Progenitor cell of endocrine pancreas (in vitro differentiated cells): ENCODE results near the gene HERC3. TPM values are rescaled to one million over a fixed set of nuclear protein-coding genes. Genes with fewer than 3 reads are reported as not detected.

Experiments used
- DNase-seq: peaks from one replicate; pipeline ENCODE4 v3.0.0; 2021; ENCODE audit warnings: low spot score; ENCODE audit not compliant: unreplicated experiment
- H3K27ac Mint-ChIP-seq: 2 replicates; pipeline ENCODE4 v1.8.0; 2021; ENCODE audit warnings: mild to moderate bottlenecking, moderate library complexity, mixed read lengths
- H3K27me3 Mint-ChIP-seq: 2 replicates; pipeline ENCODE4 v1.8.0; 2021; ENCODE audit warnings: mixed read lengths
- H3K36me3 Mint-ChIP-seq: 2 replicates; pipeline ENCODE4 v1.8.0; 2022; ENCODE audit warnings: mixed read lengths; ENCODE audit not compliant: insufficient read depth
- H3K4me1 Mint-ChIP-seq: 2 replicates; pipeline ENCODE4 v1.8.0; 2021; ENCODE audit warnings: low read depth, mixed read lengths
- H3K4me3 Mint-ChIP-seq: 2 replicates; pipeline ENCODE4 v1.8.0; 2021; ENCODE audit warnings: low read depth, mild to moderate bottlenecking, moderate library complexity, mixed read lengths
- H3K9me3 Mint-ChIP-seq: 2 replicates; pipeline ENCODE4 v1.8.0; 2021; ENCODE audit warnings: low read depth, mixed read lengths
- total RNA-seq: library from RNA; stranded (reverse); gene quantifications from 2 replicates; pipeline ENCODE4 v1.2.1, GENCODE V29; 2021
- TF ChIP-seq, protein P1 (sequence below): fragments of 200-600 bp; sonication (generic); IDR thresholded peaks from one replicate; pipeline ENCODE4 v1.5.0; 2021; ENCODE audit warnings: antibody characterized with exemption, mild to moderate bottlenecking; ENCODE audit not compliant: unreplicated experiment

Gene HERC3
- total RNA-seq, 1 donor from 2014 or later: 7.1 TPM

- TF ChIP-seq, protein P1, sequence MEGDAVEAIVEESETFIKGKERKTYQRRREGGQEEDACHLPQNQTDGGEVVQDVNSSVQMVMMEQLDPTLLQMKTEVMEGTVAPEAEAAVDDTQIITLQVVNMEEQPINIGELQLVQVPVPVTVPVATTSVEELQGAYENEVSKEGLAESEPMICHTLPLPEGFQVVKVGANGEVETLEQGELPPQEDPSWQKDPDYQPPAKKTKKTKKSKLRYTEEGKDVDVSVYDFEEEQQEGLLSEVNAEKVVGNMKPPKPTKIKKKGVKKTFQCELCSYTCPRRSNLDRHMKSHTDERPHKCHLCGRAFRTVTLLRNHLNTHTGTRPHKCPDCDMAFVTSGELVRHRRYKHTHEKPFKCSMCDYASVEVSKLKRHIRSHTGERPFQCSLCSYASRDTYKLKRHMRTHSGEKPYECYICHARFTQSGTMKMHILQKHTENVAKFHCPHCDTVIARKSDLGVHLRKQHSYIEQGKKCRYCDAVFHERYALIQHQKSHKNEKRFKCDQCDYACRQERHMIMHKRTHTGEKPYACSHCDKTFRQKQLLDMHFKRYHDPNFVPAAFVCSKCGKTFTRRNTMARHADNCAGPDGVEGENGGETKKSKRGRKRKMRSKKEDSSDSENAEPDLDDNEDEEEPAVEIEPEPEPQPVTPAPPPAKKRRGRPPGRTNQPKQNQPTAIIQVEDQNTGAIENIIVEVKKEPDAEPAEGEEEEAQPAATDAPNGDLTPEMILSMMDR: no peak
- Mint-ChIP-seq H3K4me1 (peaks cover 9% of the 10 kb centered on the region), H3K4me3 (no peak overlapping the region), H3K36me3 (no peaks in the 10 kb centered on the region), H3K9me3 (no peaks in the 10 kb centered on the region), H3K27me3 (no peaks in the 10 kb centered on the region), H3K27ac (no peak overlapping the region)
- DNase-seq: no peak
Observed at GRCh38 chr4:88616275-88617150, 24.2 kb downstream of the HERC3 start.

DNA sequence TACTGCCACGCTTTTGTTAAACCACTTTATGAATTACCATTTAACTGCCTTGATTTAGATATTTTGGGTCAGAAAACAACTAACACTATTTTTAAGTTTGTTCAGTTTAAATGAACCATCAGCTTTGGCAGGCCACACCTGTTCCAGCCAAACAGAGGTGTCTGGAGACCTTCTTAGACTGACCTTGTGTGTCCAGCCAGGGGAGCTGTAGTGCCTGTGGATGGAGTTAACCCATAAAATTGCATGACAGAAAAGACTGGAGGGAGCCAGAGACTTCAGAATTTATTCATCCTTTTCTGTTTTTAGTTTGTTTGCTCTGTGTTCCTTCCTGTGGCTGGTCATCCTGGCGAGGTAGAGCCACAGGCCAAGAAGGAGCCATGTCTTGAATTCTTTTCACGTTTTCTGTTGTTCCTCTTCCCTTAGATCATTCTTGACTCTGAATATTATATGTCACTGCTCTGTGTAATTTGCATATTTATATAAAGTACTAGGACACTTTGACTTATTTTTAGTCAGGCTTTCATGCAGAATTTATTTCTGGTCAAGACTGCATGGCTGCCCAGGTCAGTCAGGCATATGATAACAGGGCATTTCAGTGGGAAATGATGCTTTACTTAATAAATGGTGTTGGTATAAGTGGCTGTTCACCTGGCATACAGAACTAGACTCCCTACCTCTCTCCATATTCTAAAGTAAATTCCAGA is 26.7 kb downstream of the HERC3 start:
- Mint-ChIP-seq H3K27ac (peak overlapping the region; percentile 8), H3K36me3 (peaks cover 3% of the 10 kb centered on the region), H3K27me3 (no peaks in the 10 kb centered on the region), H3K4me3 (no peak overlapping the region), H3K4me1 (peaks cover 4% of the 10 kb centered on the region), H3K9me3 (peaks cover 8% of the 10 kb centered on the region)
- no peak for DNase-seq
- TF ChIP-seq, protein P1: no peak

GRCh38 chr4:88619971-88620370 is 27.7 kb downstream of the HERC3 start:
- Mint-ChIP-seq H3K4me3 (no peak overlapping the region), H3K36me3 (peaks cover 4% of the 10 kb centered on the region)
- DNase-seq: no peak

GRCh38 chr4:88621763-88622327 is 29.6 kb downstream of the HERC3 start:
- Mint-ChIP-seq H3K27ac (no peak overlapping the region), H3K4me1 (peaks cover 4% of the 10 kb centered on the region), H3K4me3 (no peak overlapping the region), H3K9me3 (peaks cover 19% of the 10 kb centered on the region), H3K36me3 (peaks cover 4% of the 10 kb centered on the region), H3K27me3 (no peaks in the 10 kb centered on the region)
- TF ChIP-seq, protein P1: no peak
- DNase-seq: no peak

More at GRCh38 chr4:88619971-88620370, 27.7 kb downstream of the HERC3 start:
- peaks cover 4% of the 10 kb centered on the region for H3K4me1 Mint-ChIP-seq
- no peaks in the 10 kb centered on the region for H3K27me3 Mint-ChIP-seq
- peaks cover 18% of the 10 kb centered on the region for H3K9me3 Mint-ChIP-seq
- TF ChIP-seq, protein P1: no peak
- H3K27ac Mint-ChIP-seq: no peak overlapping the region

DNA sequence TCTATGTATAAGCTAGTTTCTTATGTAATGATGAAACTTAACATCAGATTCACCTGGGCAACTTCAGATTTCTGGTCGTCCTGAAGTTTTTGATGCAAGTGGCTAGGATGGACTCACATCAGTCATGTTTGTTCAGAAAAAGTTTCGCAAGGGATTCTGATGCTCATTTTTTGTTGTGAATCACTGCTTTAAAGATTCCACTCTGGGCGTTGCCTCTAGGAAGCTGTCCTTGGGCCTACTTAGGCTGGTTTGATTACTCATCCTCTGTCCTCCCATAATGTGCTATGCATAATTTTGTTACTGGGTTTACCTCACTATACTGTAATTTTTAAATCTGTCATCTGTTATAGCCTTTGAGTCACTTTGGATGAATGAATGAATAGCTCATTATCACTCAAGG is 30.8 kb downstream of the HERC3 start:
- no peak for DNase-seq
- H3K4me1 Mint-ChIP-seq: peaks cover 4% of the 10 kb centered on the region

More for the DNA sequence above, 30.8 kb downstream of the HERC3 start:
- no peak overlapping the region for H3K27ac Mint-ChIP-seq
- no peak overlapping the region for H3K4me3 Mint-ChIP-seq
- H3K9me3 Mint-ChIP-seq: peaks cover 19% of the 10 kb centered on the region
- no peaks in the 10 kb centered on the region for H3K27me3 Mint-ChIP-seq
- TF ChIP-seq, protein P1: no peak
- peaks cover 4% of the 10 kb centered on the region for H3K36me3 Mint-ChIP-seq
